Hippocampal formation (tissue), 2 donors: ENCODE results near the gene ACBD4.

Source experiments
- DNase-seq, 2 donors: peaks; one replicate each; lab custom pipeline; 2025; lab: John Stamatoyannopoulos, UW

ACBD4 gene

GRCh38 chr17:45136846-45137560 is 1.5 kb downstream of the ACBD4 start:
- DNase-seq, result no peak

- no peak for DNase-seq
Observed at GRCh38 chr17:45137561-45138305, 2.2 kb downstream of the ACBD4 start.

- DNase-seq, result no peak
Observed at GRCh38 chr17:45138911-45139532, 3.5 kb downstream of the ACBD4 start.

- DNase-seq, result no peak
Observed at GRCh38 chr17:45139533-45139920, 4.0 kb downstream of the ACBD4 start.

GRCh38 chr17:45143094-45143670 is 7.7 kb downstream of the ACBD4 start:
- DNase-seq, result no peak

- peak in 1 of 2 donors; percentile 29 for DNase-seq
Observed at GRCh38 chr17:45143767-45144198, 8.3 kb downstream of the ACBD4 start.

- peak in 1 of 2 donors; percentile 55 for DNase-seq
Observed at GRCh38 chr17:45144199-45145034, 8.9 kb downstream of the ACBD4 start.

- DNase-seq, result no peak
Observed at GRCh38 chr17:45145035-45145389, 9.5 kb downstream of the ACBD4 start.

- no peak for DNase-seq
Observed at GRCh38 chr17:45146166-45146565, 10.7 kb downstream of the ACBD4 start.

GRCh38 chr17:45146592-45146889 is 11.1 kb downstream of the ACBD4 start:
- no peak for DNase-seq

GRCh38 chr17:45146890-45147580 is 11.5 kb downstream of the ACBD4 start:
- no peak for DNase-seq

GRCh38 chr17:45147581-45148182 is 12.2 kb downstream of the ACBD4 start:
- DNase-seq, result peak; percentile 78 to 96

GRCh38 chr17:45148183-45149036 is 12.9 kb downstream of the ACBD4 start, which contains the start of gene HEXIM1:
Gene HEXIM1, plus strand, starts transcription at chr17:45148475. Its CDS starts 716 bp downstream, at chr17:45149191.
- peak; percentile 99 to 100 for DNase-seq

GRCh38 chr17:45149037-45149668 is 13.7 kb downstream of the ACBD4 start:
- peak; percentile 79 to 83 for DNase-seq

- peak; percentile 62 to 72 for DNase-seq
Observed at GRCh38 chr17:45149669-45150664, 14.5 kb downstream of the ACBD4 start.

GRCh38 chr17:45150911-45151809 is 15.7 kb downstream of the ACBD4 start:
- no peak for DNase-seq

GRCh38 chr17:45155029-45155428 is 19.5 kb downstream of the ACBD4 start:
- no peak for DNase-seq
